T-cell (primary cell): ENCODE measurements around the gene NR0B2. TPM values are rescaled to one million over a fixed set of nuclear protein-coding genes. Genes with fewer than 3 reads are reported as not detected.
"Not testable (repeated sequence)": the region's sequence is repeated elsewhere in the genome, so short reads cannot be mapped to it uniquely, and the experiment has no call there.

Experiments
- ATAC-seq, 4 experiments: fragments of 200-7000 bp in 3 of 4; fragments of 150-1000 bp in 1 of 4; cut with Tn5 transposase; replicated peaks in 1 of 4; 1 replicate in 3 of 4; 2 replicates in 1 of 4; pipeline ENCODE4 v1.10.0; 2021; ENCODE audit warnings: moderate library complexity in 3 of 4, mild to moderate bottlenecking in 2 of 4, moderate number of reproducible peaks in 1 of 4
- CTCF ChIA-PET, 2 donors: fragments of 300-600 bp; sonication (Branson Sonifier 250); formaldehyde crosslinking; loops; one replicate each; lab custom pipeline; 2022; ENCODE audit warnings: antibody characterized with exemption in 2 of 2; lab: Charles Lee
- POLR2A ChIA-PET, 2 donors: fragments of 300-600 bp; sonication (Branson Sonifier 250); formaldehyde crosslinking; loops; one replicate each; lab custom pipeline; 2022; ENCODE audit warnings: antibody characterized with exemption in 2 of 2; lab: Charles Lee
- DNase-seq, 35 experiments: peaks; one replicate each; pipeline versions ENCODE4 v3.0.0 to v3.0.0-alpha.2; 2013 to 2023
- H3K27ac ChIP-seq: one replicate; pipeline ENCODE4 v1.5.1; 2013; ENCODE audit warnings: low read length
- H3K27me3 ChIP-seq, 2 experiments: replicated peaks in 1 of 2; 1 replicate in 1 of 2; 2 replicates in 1 of 2; pipeline versions ENCODE4 v1.6.1 to v1.7.0; 2013; ENCODE audit warnings: low read length in 1 of 2, mixed read lengths in 1 of 2; ENCODE audit not compliant: control insufficient read depth in 2 of 2, insufficient read depth in 2 of 2; ENCODE audit errors: extremely low read depth in 1 of 2
- H3K36me3 ChIP-seq, 2 donors: 1 replicate in 1 of 2; 2 replicates in 1 of 2; pipeline versions ENCODE4 v1.6.1 to v1.7.0; 2013; ENCODE audit warnings: low read length in 1 of 2; ENCODE audit not compliant: control insufficient read depth in 2 of 2, insufficient read depth in 1 of 2; ENCODE audit errors: extremely low read depth in 1 of 2
- H3K4me1 ChIP-seq, 2 experiments: 1 replicate in 1 of 2; 2 replicates in 1 of 2; pipeline versions ENCODE4 v1.6.1 to v1.7.0; 2013; ENCODE audit warnings: low read length in 2 of 2, mixed read lengths in 1 of 2; ENCODE audit not compliant: insufficient read depth in 2 of 2, control insufficient read depth in 1 of 2; ENCODE audit errors: extremely low read depth in 1 of 2
- H3K4me3 ChIP-seq, 2 donors: 1 replicate in 1 of 2; 2 replicates in 1 of 2; pipeline versions ENCODE4 v1.5.1 to v1.7.0; 2013; ENCODE audit warnings: mild to moderate bottlenecking in 2 of 2, low read length in 1 of 2, moderate library complexity in 1 of 2; ENCODE audit not compliant: control insufficient read depth in 1 of 2; ENCODE audit errors: extremely low read depth in 1 of 2
- H3K9me3 ChIP-seq: 2 replicates; pipeline ENCODE4 v1.7.0; 2013
- H3K27ac Mint-ChIP-seq, 2 donors: one replicate each; pipeline ENCODE4 v1.8.0; 2020 to 2021; ENCODE audit warnings: mild to moderate bottlenecking in 2 of 2, mixed read lengths in 2 of 2
- H3K27me3 Mint-ChIP-seq, 2 donors: one replicate each; pipeline ENCODE4 v1.8.0; 2021 to 2022; ENCODE audit warnings: mixed read lengths in 2 of 2
- H3K36me3 Mint-ChIP-seq: one replicate; pipeline ENCODE4 v1.8.0; 2021; ENCODE audit warnings: mixed read lengths
- H3K4me1 Mint-ChIP-seq, 3 donors: one replicate each; pipeline ENCODE4 v1.8.0; 2020 to 2022; ENCODE audit warnings: mixed read lengths in 3 of 3, mild to moderate bottlenecking in 1 of 3
- H3K4me3 Mint-ChIP-seq, 3 donors: one replicate each; pipeline ENCODE4 v1.8.0; 2020 to 2022; ENCODE audit warnings: mild to moderate bottlenecking in 3 of 3, mixed read lengths in 3 of 3, moderate library complexity in 3 of 3
- H3K9me3 Mint-ChIP-seq, 3 donors: one replicate each; pipeline ENCODE4 v1.8.0; 2020 to 2022; ENCODE audit warnings: mixed read lengths in 3 of 3
- WGBS: methylation state at CpG from one replicate; pipeline ENCODE4 v1.1.5; 2013; ENCODE audit warnings: missing lambda C conversion rate; ENCODE audit not compliant: insufficient coverage; 5-methylcytosine and 5-hydroxymethylcytosine counted together
- total RNA-seq, 35 experiments: library from RNA in 6 of 35; stranded (reverse) in 6 of 35; fragments of 120-200 nt in 1 of 35; gene quantifications; one replicate each; pipeline versions ENCODE4 v1.2.1 to v1.2.4 and lab custom pipeline; 2013 to 2026

Gene NR0B2
- total RNA-seq, 5 donors from 2014 or later (not counting 1 experiment from before 2014, with no cell fraction given), result not detected

- DNase-seq (no peak), ATAC-seq (no peak)
- 100% methylated on average over 1 of the region's 4 CpGs for WGBS
- Histone ChIP-seq H3K4me1 (no peaks in the 10 kb centered on the region), H3K36me3 (peaks cover 15 to 76% of the 10 kb centered on the region in 2 donors), H3K27ac (no peak overlapping the region), H3K4me3 (no peak overlapping the region), H3K9me3 (no peaks in the 10 kb centered on the region), H3K27me3 (no peaks in the 10 kb centered on the region)
- no peaks in the 10 kb centered on the region for H3K27me3 Mint-ChIP-seq
- no peak overlapping the region for H3K27ac Mint-ChIP-seq
- H3K4me3 Mint-ChIP-seq, result no peak overlapping the region
- H3K9me3 Mint-ChIP-seq, result no peaks in the 10 kb centered on the region
- CTCF ChIA-PET, result interaction anchor here (0.6 to 1.9 kb wide), 2 partner anchors 14 to 281 kb away, joined by 3 to 5 read pairs; no protein-coding TSS in a partner anchor
- POLR2A ChIA-PET, result interaction anchor here in 1 of 2 donors (0.7 kb wide), 1 partner anchor 47 kb away, joined by 3 read pairs; no protein-coding TSS in a partner anchor
- peaks cover 0 to 2% (median 0%) of the 10 kb centered on the region in 3 donors for H3K4me1 Mint-ChIP-seq
- H3K36me3 Mint-ChIP-seq, result peaks cover 39% of the 10 kb centered on the region
Measured at GRCh38 chr1:26879793-26880192, 34.0 kb downstream of the NR0B2 start.

DNA sequence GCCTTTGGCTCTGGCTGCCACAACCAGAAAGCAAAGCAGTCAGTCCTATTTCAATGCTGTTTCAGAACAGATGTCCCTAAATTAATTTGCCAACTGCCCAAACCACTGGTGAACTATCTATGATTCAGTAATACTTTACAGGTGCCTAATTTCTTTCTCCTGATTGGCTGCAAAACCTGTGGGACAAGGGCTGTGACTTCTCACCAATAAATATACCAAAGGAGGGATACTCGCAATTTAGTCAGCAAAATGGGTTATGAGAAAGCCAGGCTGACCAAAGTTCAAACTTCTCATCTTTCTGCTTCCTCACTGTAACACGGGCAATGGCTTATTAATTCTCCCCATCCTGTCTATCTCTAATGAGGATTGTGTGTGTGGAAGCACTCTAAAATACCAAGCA is 36.4 kb downstream of the NR0B2 start:
- no peaks in the 10 kb centered on the region for H3K4me1 ChIP-seq
- H3K36me3 ChIP-seq, result peaks cover 7 to 57% of the 10 kb centered on the region in 2 donors
- H3K9me3 ChIP-seq, result no peaks in the 10 kb centered on the region
- Mint-ChIP-seq H3K9me3 (no peaks in the 10 kb centered on the region), H3K36me3 (peaks cover 20% of the 10 kb centered on the region), H3K4me1 (peaks cover 0 to under 1% (median 0%) of the 10 kb centered on the region in 3 donors), H3K27me3 (no peaks in the 10 kb centered on the region), H3K4me3 (no peak overlapping the region), H3K27ac (no peak overlapping the region)
- H3K4me3 ChIP-seq, result no peak overlapping the region
- CTCF ChIA-PET, result no interaction called here
- POLR2A ChIA-PET, result no interaction called here
- ATAC-seq (no peak), DNase-seq (no peak)
- WGBS, result no CpG with 5 or more reads among the region's 2 CpGs
- no peak overlapping the region for H3K27ac ChIP-seq
- no peaks in the 10 kb centered on the region for H3K27me3 ChIP-seq

DNA sequence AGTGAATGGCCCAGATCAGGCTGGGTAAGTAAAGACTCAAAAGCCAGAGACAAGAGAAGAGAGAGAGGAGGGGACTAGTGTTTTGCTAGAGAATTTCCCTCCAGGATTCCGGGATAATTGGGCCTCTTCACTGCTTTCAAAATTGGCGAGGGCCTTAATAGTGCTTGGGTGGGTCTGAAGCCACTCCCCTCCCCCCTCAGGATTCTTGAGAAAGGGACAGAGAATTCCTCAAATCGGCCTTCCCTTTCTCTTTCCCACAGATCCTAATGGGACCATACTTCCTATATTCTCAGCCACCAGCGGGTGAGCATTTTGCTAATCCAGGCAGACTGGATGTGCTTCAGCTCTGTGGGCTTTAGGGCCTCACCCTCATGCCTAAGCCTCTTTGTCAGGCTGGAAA is 38.9 kb downstream of the NR0B2 start:
- no peak for DNase-seq
- Histone ChIP-seq H3K9me3 (no peaks in the 10 kb centered on the region), H3K4me3 (no peak overlapping the region), H3K27ac (no peak overlapping the region), H3K27me3 (no peaks in the 10 kb centered on the region), H3K36me3 (peaks cover 7 to 36% of the 10 kb centered on the region in 2 donors), H3K4me1 (no peaks in the 10 kb centered on the region)
- WGBS, result 100% methylated on average over 3 of the region's 4 CpGs
- ChIA-PET CTCF (no interaction called here), POLR2A (interaction anchor here in 1 of 2 donors (0.5 kb wide), 1 partner anchor 21 kb away, joined by 4 read pairs; no protein-coding TSS in a partner anchor)
- Mint-ChIP-seq H3K4me1 (no peaks in the 10 kb centered on the region), H3K27ac (peak overlapping the region in 1 of 2 donors; percentile 66), H3K9me3 (no peaks in the 10 kb centered on the region), H3K36me3 (peaks cover 13% of the 10 kb centered on the region), H3K4me3 (no peak overlapping the region), H3K27me3 (no peaks in the 10 kb centered on the region)
- no peak for ATAC-seq

DNA sequence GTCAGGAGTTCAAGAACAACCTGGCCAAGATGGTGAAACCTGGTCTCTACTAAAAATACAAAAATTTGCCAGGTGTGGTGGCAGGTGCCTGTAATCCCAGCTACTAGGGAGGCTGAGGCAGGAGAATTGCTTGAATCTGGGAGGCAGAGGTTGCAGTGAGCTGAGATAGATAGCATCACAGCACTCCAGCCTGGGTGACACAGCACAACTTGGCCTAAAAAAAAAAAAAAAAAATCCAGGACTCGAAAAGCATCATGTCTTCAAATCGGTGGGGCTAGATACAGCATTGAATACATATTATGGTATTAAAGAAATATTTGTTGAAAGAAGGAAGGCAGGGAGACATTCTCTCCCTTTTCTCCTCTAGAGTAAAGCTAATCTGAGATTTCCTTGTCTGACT is 40.7 kb downstream of the NR0B2 start:
- H3K27me3 Mint-ChIP-seq, H3K9me3 ChIP-seq, H3K27ac Mint-ChIP-seq, DNase-seq, H3K36me3 Mint-ChIP-seq, H3K27ac ChIP-seq, ATAC-seq, H3K4me1 Mint-ChIP-seq, H3K4me3 Mint-ChIP-seq, H3K4me3 ChIP-seq, H3K27me3 ChIP-seq, H3K9me3 Mint-ChIP-seq, H3K4me1 ChIP-seq: not testable (repeated sequence)
- peaks cover 7 to 23% of the 10 kb centered on the region in 2 donors for H3K36me3 ChIP-seq
- POLR2A ChIA-PET, result interaction anchor here in 1 of 2 donors (0.6 kb wide), 1 partner anchor 53 kb away, joined by 3 read pairs; no protein-coding TSS in a partner anchor
- CTCF ChIA-PET, result interaction anchor here (0.6 to 1.0 kb wide), 5 partner anchors 38 to 744 kb away, joined by 3 to 7 read pairs (median 3); no protein-coding TSS in a partner anchor
- WGBS, result no CpG with 5 or more reads among the region's 2 CpGs

DNA sequence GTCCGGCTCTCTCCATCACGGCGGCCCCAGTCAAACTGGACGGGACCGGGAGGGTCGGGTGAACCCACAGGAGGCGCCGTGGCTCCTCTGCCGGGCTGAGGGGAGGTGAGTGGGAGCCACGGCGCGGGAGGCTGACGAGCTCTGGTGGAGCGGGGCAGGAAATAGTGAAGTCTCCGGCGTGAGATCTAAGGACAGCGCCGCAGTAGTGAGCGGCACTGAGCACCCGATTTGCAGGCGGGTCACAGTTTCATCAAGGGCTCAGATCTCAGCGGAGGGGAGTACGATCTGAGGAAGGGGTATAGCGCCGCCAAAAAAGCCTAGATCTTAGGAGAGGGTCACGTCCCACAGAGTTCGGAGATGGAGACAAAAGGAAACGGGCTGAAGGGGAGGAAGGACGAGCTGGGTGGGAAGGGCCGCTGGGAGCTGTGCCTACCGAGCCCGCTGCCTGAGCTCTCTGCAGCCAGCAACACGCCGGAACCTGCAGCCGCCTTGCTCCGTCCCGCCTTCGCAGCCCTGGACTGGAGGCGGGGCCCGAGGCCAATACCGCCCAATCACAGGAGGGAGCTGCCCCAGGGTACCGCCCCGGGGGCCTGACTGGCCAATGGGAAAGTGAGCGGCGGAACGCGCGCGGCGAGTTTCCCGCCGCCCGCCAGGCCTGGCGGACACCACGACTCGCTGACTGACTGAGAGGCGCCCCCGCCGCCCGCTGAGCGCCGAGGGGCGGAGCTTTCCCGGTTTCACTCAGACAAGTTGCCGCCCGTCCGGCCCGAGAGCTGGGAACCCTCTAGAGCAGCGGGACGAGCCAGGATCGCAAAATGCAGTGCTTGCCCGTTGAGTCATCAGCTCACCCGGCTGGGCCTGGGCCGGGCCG is 48.9 kb downstream of the NR0B2 start:
- peaks cover 17 to 31% (median 23%) of the 10 kb centered on the region in 3 donors for H3K4me1 Mint-ChIP-seq
- H3K4me3 ChIP-seq, result peak overlapping the region; percentile 92 to 99
- ChIA-PET POLR2A (interaction anchor here in 1 of 2 donors (0.6 to 1.4 kb wide), 5 partner anchors 31 to 378 kb away, joined by 3 to 5 read pairs (median 4); partner anchors contain the start of gene GPATCH3), CTCF (interaction anchor here (0.5 to 2.4 kb wide), 15 partner anchors 12 to 1044 kb away, joined by 3 to 21 read pairs (median 5); partner anchors contain the start of gene GPN2 (in 1 of the 2))
- H3K36me3 Mint-ChIP-seq, result no peaks in the 10 kb centered on the region
- H3K4me3 Mint-ChIP-seq, result peak overlapping the region; percentile 87 to 95 (median 88)
- H3K27me3 Mint-ChIP-seq, result no peaks in the 10 kb centered on the region
- under 1% methylated on average over 60 of the region's 75 CpGs for WGBS
- peaks cover 0 to 2% of the 10 kb centered on the region in 2 experiments for H3K27me3 ChIP-seq
- peak overlapping the region; percentile 88 to 93 for H3K27ac Mint-ChIP-seq
- no peaks in the 10 kb centered on the region for H3K36me3 ChIP-seq
- ATAC-seq (peak; percentile 94 to 96 (median 94)), DNase-seq (peak; percentile 82 to 96 (median 90))
- H3K9me3 ChIP-seq, result no peaks in the 10 kb centered on the region
- peak overlapping the region; percentile 72 for H3K27ac ChIP-seq
- no peaks in the 10 kb centered on the region for H3K9me3 Mint-ChIP-seq
- peaks cover 3 to 32% of the 10 kb centered on the region in 2 experiments for H3K4me1 ChIP-seq

DNA sequence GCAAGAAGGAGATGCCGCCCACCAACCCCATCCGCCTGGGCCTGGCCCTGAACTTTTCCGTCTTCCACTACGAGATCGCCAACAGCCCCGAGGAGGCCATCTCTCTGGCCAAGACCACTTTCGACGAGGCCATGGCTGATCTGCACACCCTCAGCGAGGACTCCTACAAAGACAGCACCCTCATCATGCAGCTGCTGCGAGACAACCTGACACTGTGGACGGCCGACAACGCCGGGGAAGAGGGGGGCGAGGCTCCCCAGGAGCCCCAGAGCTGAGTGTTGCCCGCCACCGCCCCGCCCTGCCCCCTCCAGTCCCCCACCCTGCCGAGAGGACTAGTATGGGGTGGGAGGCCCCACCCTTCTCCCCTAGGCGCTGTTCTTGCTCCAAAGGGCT is 50.1 kb downstream of the NR0B2 start:
- Histone ChIP-seq H3K36me3 (peaks cover 0 to 3% of the 10 kb centered on the region in 2 donors), H3K27me3 (peaks cover 0 to 2% of the 10 kb centered on the region in 2 experiments), H3K9me3 (no peaks in the 10 kb centered on the region), H3K27ac (no peak overlapping the region), H3K4me1 (peaks cover 3 to 32% of the 10 kb centered on the region in 2 experiments), H3K4me3 (no peak overlapping the region)
- peaks cover 17 to 31% (median 23%) of the 10 kb centered on the region in 3 donors for H3K4me1 Mint-ChIP-seq
- H3K4me3 Mint-ChIP-seq, result peak overlapping the region; percentile 87 to 95 (median 88)
- ChIA-PET CTCF (interaction anchor here (0.6 to 1.4 kb wide), 2 partner anchors 59 to 74 kb away, joined by 5 read pairs; no protein-coding TSS in a partner anchor), POLR2A (no interaction called here)
- H3K27me3 Mint-ChIP-seq, result no peaks in the 10 kb centered on the region
- H3K36me3 Mint-ChIP-seq, result no peaks in the 10 kb centered on the region
- ATAC-seq (no peak), DNase-seq (no peak)
- H3K9me3 Mint-ChIP-seq, result no peaks in the 10 kb centered on the region
- H3K27ac Mint-ChIP-seq, result peak overlapping the region; percentile 88 to 93
- WGBS, result 88% methylated on average over 9 of the region's 20 CpGs
